NCI-H2081 (cell line): ENCODE measurements around the gene SRSF9.
"Not testable (repeated sequence)": the region's sequence is repeated elsewhere in the genome, so short reads cannot be mapped to it uniquely, and the experiment has no call there.

Experiments used
- DNase-seq, 2 experiments: peaks; one replicate each; lab custom pipeline; 2025; lab: John Stamatoyannopoulos, UW

The SRSF9 gene

GRCh38 chr12:120481022-120481767 lies 11.6 kb upstream of the SRSF9 start:
- no peak for DNase-seq

GRCh38 chr12:120480211-120480610 lies 10.7 kb upstream of the SRSF9 start:
- DNase-seq: no peak

GRCh38 chr12:120479458-120479857 lies 9.9 kb upstream of the SRSF9 start:
- DNase-seq: no peak

- no peak for DNase-seq
Observed at GRCh38 chr12:120475643-120476042, 6.1 kb upstream of the SRSF9 start.

GRCh38 chr12:120474616-120474960 lies 5.0 kb upstream of the SRSF9 start:
- DNase-seq: peak in 1 of 2 experiments; percentile 9

- no peak for DNase-seq
Observed at GRCh38 chr12:120473807-120474615, 4.5 kb upstream of the SRSF9 start.

GRCh38 chr12:120472521-120472920 lies 3.0 kb upstream of the SRSF9 start:
- DNase-seq: no peak

- DNase-seq: no peak
Observed at GRCh38 chr12:120470150-120470784, 719 bp upstream of the SRSF9 start.

- no peak for DNase-seq
Observed at GRCh38 chr12:120468821-120469449, 613 bp downstream of the SRSF9 start.

GRCh38 chr12:120468325-120468820 lies 1.2 kb downstream of the SRSF9 start:
- DNase-seq: peak in 1 of 2 experiments; percentile 42

- no peak for DNase-seq
Observed at GRCh38 chr12:120467439-120467838, 2.1 kb downstream of the SRSF9 start.

- DNase-seq: peak; percentile 26 to 36
Observed at GRCh38 chr12:120466560-120467315, 2.8 kb downstream of the SRSF9 start.

- no peak for DNase-seq
Observed at GRCh38 chr12:120465756-120466155, 3.8 kb downstream of the SRSF9 start.

- DNase-seq: no peak
Observed at GRCh38 chr12:120463712-120464111, 5.8 kb downstream of the SRSF9 start.

- no peak for DNase-seq
Observed at GRCh38 chr12:120462099-120462640, 7.4 kb downstream of the SRSF9 start.

GRCh38 chr12:120460157-120460556 lies 9.4 kb downstream of the SRSF9 start:
- DNase-seq: no peak

- no peak for DNase-seq
Observed at GRCh38 chr12:120457133-120457532, 12.4 kb downstream of the SRSF9 start.

- no peak for DNase-seq
Observed at GRCh38 chr12:120455302-120455701, 14.2 kb downstream of the SRSF9 start.

GRCh38 chr12:120453977-120454376 lies 15.6 kb downstream of the SRSF9 start:
- DNase-seq: peak in 1 of 2 experiments; percentile 18

GRCh38 chr12:120453060-120453750 lies 16.3 kb downstream of the SRSF9 start:
- DNase-seq: no peak

- not testable (repeated sequence) for DNase-seq
Observed at GRCh38 chr12:120452524-120452923, 17.0 kb downstream of the SRSF9 start.
